Trophoblast cell (in vitro differentiated cells and primary cell): ENCODE results near the gene GSTCD.

Source experiments
- DNase-seq, 2 donors: peaks; one replicate each; pipeline ENCODE4 v3.0.0-alpha.2; 2016
- H2AFZ ChIP-seq: 2 replicates; pipeline ENCODE4 v1.6.1; 2013; ENCODE audit warnings: low read length, moderate library complexity, mild to moderate bottlenecking; ENCODE audit not compliant: insufficient read depth, poor library complexity
- H2AK5ac ChIP-seq: 2 replicates; pipeline ENCODE4 v1.6.1; 2013; ENCODE audit warnings: mild to moderate bottlenecking, low read length
- H2BK120ac ChIP-seq: 2 replicates; pipeline ENCODE4 v1.6.1; 2013; ENCODE audit warnings: low read length, mild to moderate bottlenecking, moderate library complexity; ENCODE audit not compliant: insufficient read depth, poor library complexity
- H2BK12ac ChIP-seq: 2 replicates; pipeline ENCODE4 v1.6.1; 2013; ENCODE audit warnings: mild to moderate bottlenecking, low read length, moderate library complexity
- H2BK5ac ChIP-seq: 2 replicates; pipeline ENCODE4 v1.6.1; 2013; ENCODE audit warnings: low read length, low read depth, moderate library complexity, mild to moderate bottlenecking; ENCODE audit not compliant: poor library complexity
- H3K14ac ChIP-seq: 2 replicates; pipeline ENCODE4 v1.6.1; 2013; ENCODE audit warnings: mild to moderate bottlenecking, low read length
- H3K18ac ChIP-seq: 2 replicates; pipeline ENCODE4 v1.6.1; 2013; ENCODE audit warnings: mild to moderate bottlenecking, low read length
- H3K23ac ChIP-seq: 2 replicates; pipeline ENCODE4 v1.6.1; 2013; ENCODE audit warnings: low read length
- H3K27ac ChIP-seq: 2 replicates; pipeline ENCODE4 v1.5.1; 2013; ENCODE audit warnings: low read depth, mild to moderate bottlenecking, inconsistent platforms, low read length, moderate library complexity
- H3K27me3 ChIP-seq: 2 replicates; pipeline ENCODE4 v1.6.1; 2013; ENCODE audit warnings: inconsistent platforms, mild to moderate bottlenecking, low read length, moderate library complexity; ENCODE audit not compliant: insufficient read depth
- H3K36me3 ChIP-seq, 2 experiments: 1 replicate in 1 of 2; 2 replicates in 1 of 2; pipeline ENCODE4 v1.6.1; 2013; ENCODE audit warnings: low read length in 2 of 2, mild to moderate bottlenecking in 2 of 2, moderate library complexity in 1 of 2; ENCODE audit not compliant: insufficient read depth in 2 of 2, control insufficient read depth in 1 of 2
- H3K4ac ChIP-seq: 2 replicates; pipeline ENCODE4 v1.6.1; 2013; ENCODE audit warnings: low read depth, mild to moderate bottlenecking, low read length, moderate library complexity
- H3K4me1 ChIP-seq, 2 experiments: 1 replicate in 1 of 2; 2 replicates in 1 of 2; pipeline ENCODE4 v1.6.1; 2013; ENCODE audit warnings: low read length in 2 of 2, mild to moderate bottlenecking in 2 of 2, moderate library complexity in 1 of 2; ENCODE audit not compliant: insufficient read depth in 2 of 2, control insufficient read depth in 1 of 2
- H3K4me2 ChIP-seq: 2 replicates; pipeline ENCODE4 v1.6.1; 2013; ENCODE audit warnings: inconsistent platforms, mild to moderate bottlenecking, low read length, moderate library complexity
- H3K4me3 ChIP-seq: 2 replicates; pipeline ENCODE4 v1.5.1; 2013; ENCODE audit warnings: mild to moderate bottlenecking, low read depth, low read length, inconsistent platforms
- H3K79me1 ChIP-seq: one replicate; pipeline ENCODE4 v1.6.1; 2013; ENCODE audit warnings: low read length
- H3K79me2 ChIP-seq: 2 replicates; pipeline ENCODE4 v1.6.1; 2013; ENCODE audit warnings: low read length, mild to moderate bottlenecking; ENCODE audit not compliant: control insufficient read depth, insufficient read depth, poor library complexity
- H3K9ac ChIP-seq: 2 replicates; pipeline ENCODE4 v1.6.1; 2013; ENCODE audit warnings: mild to moderate bottlenecking, low read length
- H3K9me3 ChIP-seq: 2 replicates; pipeline ENCODE4 v1.6.1; 2013; ENCODE audit warnings: low read depth, mild to moderate bottlenecking, control low read depth, inconsistent platforms, low read length; ENCODE audit not compliant: insufficient read depth
- H4K12ac ChIP-seq: 2 replicates; pipeline ENCODE4 v1.6.1; 2013; ENCODE audit warnings: low read depth, mild to moderate bottlenecking, low read length, moderate library complexity
- H4K8ac ChIP-seq: 2 replicates; pipeline ENCODE4 v1.6.1; 2013; ENCODE audit warnings: low read depth, mild to moderate bottlenecking, low read length, moderate library complexity
- H4K91ac ChIP-seq: one replicate; pipeline ENCODE4 v1.6.1; 2013; ENCODE audit warnings: low read depth, mild to moderate bottlenecking, low read length, moderate library complexity
- WGBS: extraction: QIAGEN DNeasy Blood & Tissue Kit; methylation state at CpG from one replicate; pipeline ENCODE4 v1.1.7; 2013; ENCODE audit warnings: missing lambda C conversion rate; ENCODE audit not compliant: insufficient read length, insufficient coverage; ENCODE audit errors: extremely low coverage; 5-methylcytosine and 5-hydroxymethylcytosine counted together

The GSTCD gene

GRCh38 chr4:105714071-105714521, 5.5 kb downstream of the GSTCD start:
- no peak overlapping the region for H4K91ac ChIP-seq
- no peaks in the 10 kb centered on the region for H3K79me2 ChIP-seq
- no peak overlapping the region for H4K8ac ChIP-seq
- no peak overlapping the region for H3K23ac ChIP-seq
- no peaks in the 10 kb centered on the region for H3K79me1 ChIP-seq
- WGBS = no CpG with 5 or more reads among the region's 5 CpGs
- no peak overlapping the region for H2BK5ac ChIP-seq
- H2BK12ac ChIP-seq = no peak overlapping the region
- H2AK5ac ChIP-seq = no peak overlapping the region
- no peak overlapping the region for H3K4me2 ChIP-seq
- H2BK120ac ChIP-seq = no peak overlapping the region
- no peak overlapping the region for H4K12ac ChIP-seq
- no peaks in the 10 kb centered on the region for H3K4me1 ChIP-seq
- H2AFZ ChIP-seq = no peak overlapping the region
- H3K4me3 ChIP-seq = no peak overlapping the region
- no peak overlapping the region for H3K27ac ChIP-seq
- no peak overlapping the region for H3K9ac ChIP-seq
- H3K4ac ChIP-seq = no peak overlapping the region
- peak in 1 of 2 donors; percentile 3 for DNase-seq
- H3K18ac ChIP-seq = no peak overlapping the region
- H3K14ac ChIP-seq = no peak overlapping the region
- no peaks in the 10 kb centered on the region for H3K9me3 ChIP-seq
- no peaks in the 10 kb centered on the region for H3K27me3 ChIP-seq
- peaks cover 1% of the 10 kb centered on the region in 2 experiments for H3K36me3 ChIP-seq

GRCh38 chr4:105714932-105715331, 6.3 kb downstream of the GSTCD start:
- Histone ChIP-seq H3K27ac (no peak overlapping the region), H3K27me3 (no peaks in the 10 kb centered on the region), H2BK120ac (no peak overlapping the region), H3K23ac (no peak overlapping the region), H4K12ac (no peak overlapping the region), H3K4me2 (no peak overlapping the region), H3K4me3 (no peak overlapping the region), H3K9me3 (no peaks in the 10 kb centered on the region), H3K36me3 (peaks cover 2 to 3% of the 10 kb centered on the region in 2 experiments), H4K8ac (no peak overlapping the region), H2BK5ac (no peak overlapping the region), H3K18ac (no peak overlapping the region), H3K4ac (no peak overlapping the region), H4K91ac (no peak overlapping the region), H3K14ac (no peak overlapping the region), H2AK5ac (no peak overlapping the region), H2BK12ac (no peak overlapping the region), H2AFZ (no peak overlapping the region), H3K79me1 (no peaks in the 10 kb centered on the region), H3K79me2 (no peaks in the 10 kb centered on the region), H3K4me1 (no peaks in the 10 kb centered on the region), H3K9ac (no peak overlapping the region)
- WGBS = no CpG with 5 or more reads among the region's 1 CpG
- no peak for DNase-seq

- no peak overlapping the region for H3K9ac ChIP-seq
- no peak overlapping the region for H3K14ac ChIP-seq
- no peak overlapping the region for H4K12ac ChIP-seq
- no peak overlapping the region for H2AFZ ChIP-seq
- H2BK120ac ChIP-seq = no peak overlapping the region
- no peak overlapping the region for H2AK5ac ChIP-seq
- no peak overlapping the region for H3K23ac ChIP-seq
- peaks cover 2 to 3% of the 10 kb centered on the region in 2 experiments for H3K36me3 ChIP-seq
- DNase-seq = peak in 1 of 2 donors; percentile 80
- H4K91ac ChIP-seq = no peak overlapping the region
- H3K79me1 ChIP-seq = no peaks in the 10 kb centered on the region
- no peaks in the 10 kb centered on the region for H3K9me3 ChIP-seq
- H3K18ac ChIP-seq = no peak overlapping the region
- H2BK12ac ChIP-seq = no peak overlapping the region
- 100% methylated on average over 2 of the region's 4 CpGs for WGBS
- H3K4me1 ChIP-seq = no peaks in the 10 kb centered on the region
- no peaks in the 10 kb centered on the region for H3K79me2 ChIP-seq
- H3K27ac ChIP-seq = no peak overlapping the region
- H3K4ac ChIP-seq = no peak overlapping the region
- no peak overlapping the region for H2BK5ac ChIP-seq
- H3K27me3 ChIP-seq = no peaks in the 10 kb centered on the region
- H3K4me2 ChIP-seq = no peak overlapping the region
- no peak overlapping the region for H4K8ac ChIP-seq
- H3K4me3 ChIP-seq = no peak overlapping the region
Observed at GRCh38 chr4:105715692-105716278, 7.2 kb downstream of the GSTCD start.

- H2BK5ac ChIP-seq = no peak overlapping the region
- no peak overlapping the region for H2BK12ac ChIP-seq
- no peak overlapping the region for H4K8ac ChIP-seq
- no peak overlapping the region for H3K18ac ChIP-seq
- H2AK5ac ChIP-seq = no peak overlapping the region
- no peak overlapping the region for H3K9ac ChIP-seq
- no peaks in the 10 kb centered on the region for H3K9me3 ChIP-seq
- no peak overlapping the region for H3K4me2 ChIP-seq
- H4K12ac ChIP-seq = peak overlapping the region; percentile 43
- H3K27me3 ChIP-seq = no peaks in the 10 kb centered on the region
- no peak overlapping the region for H3K4ac ChIP-seq
- no peak overlapping the region for H3K27ac ChIP-seq
- no peak overlapping the region for H3K23ac ChIP-seq
- no peak overlapping the region for H3K14ac ChIP-seq
- H3K36me3 ChIP-seq = peaks cover 2 to 3% of the 10 kb centered on the region in 2 experiments
- H3K4me1 ChIP-seq = no peaks in the 10 kb centered on the region
- no peak for DNase-seq
- no peaks in the 10 kb centered on the region for H3K79me1 ChIP-seq
- H2BK120ac ChIP-seq = no peak overlapping the region
- H4K91ac ChIP-seq = no peak overlapping the region
- H3K4me3 ChIP-seq = no peak overlapping the region
- no peaks in the 10 kb centered on the region for H3K79me2 ChIP-seq
- no CpG with 5 or more reads among the region's 2 CpGs for WGBS
- no peak overlapping the region for H2AFZ ChIP-seq
Observed at GRCh38 chr4:105719204-105719603, 10.6 kb downstream of the GSTCD start.
